ENCODE results near the gene TULP4. TPM values are rescaled to one million over a fixed set of nuclear protein-coding genes. Genes with fewer than 3 reads are reported as not detected.
A peak's percentile ranks its signal among the peaks of the same experiment; 100 is the strongest.

TULP4 gene
- total RNA-seq, 1 experiment from 2014 or later = 105 TPM

DNA sequence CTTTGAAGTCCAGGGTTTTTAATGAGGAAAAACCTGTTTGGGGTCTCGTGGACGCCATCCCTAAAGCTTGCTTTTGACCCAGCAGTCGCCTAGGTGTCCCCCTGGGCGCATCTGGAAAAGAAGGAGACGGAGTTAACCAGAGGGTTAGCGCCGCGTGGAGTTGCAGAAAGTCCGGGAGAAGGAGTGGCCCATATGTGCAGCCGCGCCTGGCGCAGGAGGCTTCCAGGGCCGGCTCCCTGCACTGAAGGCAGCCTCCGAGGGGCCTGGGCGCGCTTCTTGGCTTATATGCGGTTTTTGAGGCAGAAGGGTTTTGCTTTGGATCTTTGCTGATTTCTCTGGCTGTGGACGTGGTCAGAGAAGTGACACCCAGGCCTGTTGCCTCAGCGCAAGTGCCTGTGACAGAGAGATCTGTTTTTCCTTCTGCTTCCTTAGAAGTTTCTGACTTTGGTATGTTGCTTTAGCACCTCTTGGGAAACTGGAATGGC, 248.6 kb downstream of the TULP4 start:
- H3K27me3 Mint-ChIP-seq (ENCODE audit: unreplicated experiment) = no peaks in the 10 kb centered on the region

More for the DNA sequence above, 248.6 kb downstream of the TULP4 start:
- BruUV-seq (replicated peaks) = no TSS peak
- peak; percentile 16 for DNase-seq
- CTCF ChIA-PET = interaction anchor here (0.8 kb wide), 1 partner anchor 11 kb away, joined by 3 read pairs; no protein-coding TSS in a partner anchor
- H3K27ac Mint-ChIP-seq (ENCODE audit: unreplicated experiment) = peak overlapping the region; percentile 95
- H3K9me3 Mint-ChIP-seq (ENCODE audit: low read depth, unreplicated experiment) = no peaks in the 10 kb centered on the region
- H3K4me1 Mint-ChIP-seq (ENCODE audit: low read depth, unreplicated experiment) = peaks cover 18% of the 10 kb centered on the region
- peaks cover 40% of the 10 kb centered on the region for H3K36me3 Mint-ChIP-seq (ENCODE audit: insufficient read depth, unreplicated experiment)
- peak overlapping the region; percentile 85 for H3K4me3 Mint-ChIP-seq (ENCODE audit: low read depth, unreplicated experiment)
- TF ChIP-seq, protein P1, sequence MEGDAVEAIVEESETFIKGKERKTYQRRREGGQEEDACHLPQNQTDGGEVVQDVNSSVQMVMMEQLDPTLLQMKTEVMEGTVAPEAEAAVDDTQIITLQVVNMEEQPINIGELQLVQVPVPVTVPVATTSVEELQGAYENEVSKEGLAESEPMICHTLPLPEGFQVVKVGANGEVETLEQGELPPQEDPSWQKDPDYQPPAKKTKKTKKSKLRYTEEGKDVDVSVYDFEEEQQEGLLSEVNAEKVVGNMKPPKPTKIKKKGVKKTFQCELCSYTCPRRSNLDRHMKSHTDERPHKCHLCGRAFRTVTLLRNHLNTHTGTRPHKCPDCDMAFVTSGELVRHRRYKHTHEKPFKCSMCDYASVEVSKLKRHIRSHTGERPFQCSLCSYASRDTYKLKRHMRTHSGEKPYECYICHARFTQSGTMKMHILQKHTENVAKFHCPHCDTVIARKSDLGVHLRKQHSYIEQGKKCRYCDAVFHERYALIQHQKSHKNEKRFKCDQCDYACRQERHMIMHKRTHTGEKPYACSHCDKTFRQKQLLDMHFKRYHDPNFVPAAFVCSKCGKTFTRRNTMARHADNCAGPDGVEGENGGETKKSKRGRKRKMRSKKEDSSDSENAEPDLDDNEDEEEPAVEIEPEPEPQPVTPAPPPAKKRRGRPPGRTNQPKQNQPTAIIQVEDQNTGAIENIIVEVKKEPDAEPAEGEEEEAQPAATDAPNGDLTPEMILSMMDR (IDR thresholded peaks at IDR 0.05; ENCODE audit: unreplicated experiment) = no peak
- intact Hi-C loops (cut with micrococcal nuclease; ENCODE audit: unreplicated experiment) = no loop called here

Other genes starting within 250 kb of the TULP4 start
- gene SERAC1, start 144.2 kb upstream of the TULP4 start, total RNA-seq (2022) = 5.5 and 5.9 TPM in 2 replicates
- gene GTF2H5, start 144.1 kb upstream of the TULP4 start, total RNA-seq (2022) = 25.0 and 26.7 TPM in 2 replicates
- 42.9 and 48.7 TPM in 2 replicates for gene TMEM181, start 247.6 kb downstream of the TULP4 start, total RNA-seq (2022)